ENCODE measurements around the gene IKZF1.

IKZF1 gene

GRCh38 chr7:50302486-50303334, 1.8 kb upstream of the IKZF1 start:
- DNase-seq (ENCODE audit: low read depth): no peak
- TF ChIP-seq CTCF (IDR thresholded peaks at IDR 0.05; ENCODE audit: insufficient read depth, low read depth, low read length, missing control alignments): no peak
- H3K4me3 ChIP-seq (ENCODE audit: low read depth, low read length): no peak overlapping the region

GRCh38 chr7:50303335-50304128, 984 bp upstream of the IKZF1 start:
- DNase-seq (ENCODE audit: low read depth): no peak
- H3K4me3 ChIP-seq (ENCODE audit: low read depth, low read length): peak overlapping the region; percentile 81; the same call in 1 of the 2 replicates
- no peak for TF ChIP-seq CTCF (IDR thresholded peaks at IDR 0.05; ENCODE audit: insufficient read depth, low read depth, low read length, missing control alignments)

- peak; percentile 79 for DNase-seq (ENCODE audit: low read depth)
- H3K4me3 ChIP-seq (ENCODE audit: low read depth, low read length): peak overlapping the region; percentile 81
- TF ChIP-seq CTCF (IDR thresholded peaks at IDR 0.05; ENCODE audit: insufficient read depth, low read depth, low read length, missing control alignments): no peak
Measured at GRCh38 chr7:50304911-50305582, 531 bp downstream of the IKZF1 start.

- DNase-seq (ENCODE audit: low read depth): no peak
- H3K4me3 ChIP-seq (ENCODE audit: low read depth, low read length): peak overlapping the region; percentile 81
- TF ChIP-seq CTCF (IDR thresholded peaks at IDR 0.05; ENCODE audit: insufficient read depth, low read depth, low read length, missing control alignments): no peak
Measured at GRCh38 chr7:50305583-50306493, 1.3 kb downstream of the IKZF1 start.

GRCh38 chr7:50306494-50307367, 2.2 kb downstream of the IKZF1 start:
- peak overlapping the region; percentile 81 for H3K4me3 ChIP-seq (ENCODE audit: low read depth, low read length)
- TF ChIP-seq CTCF (IDR thresholded peaks at IDR 0.05; ENCODE audit: insufficient read depth, low read depth, low read length, missing control alignments): no peak
- no peak for DNase-seq (ENCODE audit: low read depth)

Data from GM12865 (cell line).